Measurements from ENCODE around the gene CDA.

GRCh38 chr1:20571427-20571826 is 17.5 kb upstream of the CDA start:
- TF ChIP-seq, protein P1, sequence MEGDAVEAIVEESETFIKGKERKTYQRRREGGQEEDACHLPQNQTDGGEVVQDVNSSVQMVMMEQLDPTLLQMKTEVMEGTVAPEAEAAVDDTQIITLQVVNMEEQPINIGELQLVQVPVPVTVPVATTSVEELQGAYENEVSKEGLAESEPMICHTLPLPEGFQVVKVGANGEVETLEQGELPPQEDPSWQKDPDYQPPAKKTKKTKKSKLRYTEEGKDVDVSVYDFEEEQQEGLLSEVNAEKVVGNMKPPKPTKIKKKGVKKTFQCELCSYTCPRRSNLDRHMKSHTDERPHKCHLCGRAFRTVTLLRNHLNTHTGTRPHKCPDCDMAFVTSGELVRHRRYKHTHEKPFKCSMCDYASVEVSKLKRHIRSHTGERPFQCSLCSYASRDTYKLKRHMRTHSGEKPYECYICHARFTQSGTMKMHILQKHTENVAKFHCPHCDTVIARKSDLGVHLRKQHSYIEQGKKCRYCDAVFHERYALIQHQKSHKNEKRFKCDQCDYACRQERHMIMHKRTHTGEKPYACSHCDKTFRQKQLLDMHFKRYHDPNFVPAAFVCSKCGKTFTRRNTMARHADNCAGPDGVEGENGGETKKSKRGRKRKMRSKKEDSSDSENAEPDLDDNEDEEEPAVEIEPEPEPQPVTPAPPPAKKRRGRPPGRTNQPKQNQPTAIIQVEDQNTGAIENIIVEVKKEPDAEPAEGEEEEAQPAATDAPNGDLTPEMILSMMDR (conservative IDR thresholded peaks at IDR 0.05; ENCODE audit: low read depth in 2 of 2): no peak
- no peak for TF ChIP-seq JUNB (IDR thresholded peaks at IDR 0.05; ENCODE audit: unreplicated experiment)
- no peak for TF ChIP-seq REST (IDR thresholded peaks at IDR 0.05; ENCODE audit: unreplicated experiment)
- TF ChIP-seq EZH2phosphoT487 (IDR thresholded peaks at IDR 0.05; ENCODE audit: unreplicated experiment): no peak
- TF ChIP-seq EZH2 (IDR thresholded peaks at IDR 0.05; ENCODE audit: low read depth, unreplicated experiment): no peak
- no peak for TF ChIP-seq POLR2AphosphoS5 (IDR thresholded peaks at IDR 0.05; ENCODE audit: low read depth)

Data from GM23338 (cell line).